GM21717 (cell line): ENCODE measurements around the gene MFAP4.

Experiments used
- ATAC-seq: cut with Tn5 transposase; IDR thresholded peaks from one replicate; pipeline ENCODE4 v1.9.1; 2021; ENCODE audit warnings: mild to moderate bottlenecking, moderate library complexity; ENCODE audit not compliant: unreplicated experiment

Gene MFAP4, protein sequence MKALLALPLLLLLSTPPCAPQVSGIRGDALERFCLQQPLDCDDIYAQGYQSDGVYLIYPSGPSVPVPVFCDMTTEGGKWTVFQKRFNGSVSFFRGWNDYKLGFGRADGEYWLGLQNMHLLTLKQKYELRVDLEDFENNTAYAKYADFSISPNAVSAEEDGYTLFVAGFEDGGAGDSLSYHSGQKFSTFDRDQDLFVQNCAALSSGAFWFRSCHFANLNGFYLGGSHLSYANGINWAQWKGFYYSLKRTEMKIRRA

DNA sequence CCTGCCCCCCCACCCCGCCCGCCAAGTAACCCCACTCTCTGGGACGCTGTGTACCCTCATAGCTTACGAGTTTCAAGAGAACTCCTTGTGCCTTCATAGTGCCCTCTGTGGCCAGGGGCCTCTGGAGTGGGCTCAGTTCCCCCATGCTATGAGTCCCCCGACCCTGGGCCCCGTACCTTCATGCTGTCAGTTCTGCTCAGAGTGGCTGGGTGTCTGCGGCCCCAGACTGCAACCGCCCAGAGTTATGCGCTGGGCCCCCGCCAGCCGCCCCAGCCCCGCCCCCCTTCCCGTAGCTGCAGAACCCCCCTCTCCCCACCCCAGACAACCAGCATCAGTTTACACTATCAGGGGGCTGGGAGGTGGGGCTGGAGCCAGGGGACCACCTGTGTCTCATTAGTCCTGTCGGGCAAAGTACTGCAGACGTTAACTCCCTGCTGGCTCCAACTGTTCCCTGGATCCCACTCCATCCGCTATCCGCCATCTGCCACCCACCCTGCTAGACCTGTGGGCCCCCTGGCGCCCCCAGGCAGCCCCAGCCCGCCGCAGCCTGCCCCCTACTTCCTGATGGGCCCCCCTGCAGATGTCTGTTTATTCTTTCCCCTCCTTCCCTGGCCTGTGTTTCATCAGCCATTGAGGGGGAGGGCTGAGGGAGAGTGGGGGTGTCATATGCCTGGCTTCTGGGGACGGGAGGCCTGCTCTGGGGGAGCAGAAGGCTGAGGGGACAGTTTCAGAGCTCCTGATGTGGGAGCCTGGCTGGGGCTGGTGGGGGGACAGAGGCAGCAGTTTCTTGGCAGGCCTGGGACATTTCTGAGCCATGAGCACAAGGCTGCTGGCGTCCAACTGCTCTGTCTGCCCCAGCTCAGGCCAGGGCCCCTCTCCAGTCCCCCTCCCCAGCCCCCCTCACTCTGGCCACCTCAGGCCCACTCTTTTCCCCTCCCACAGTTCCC, at the start of gene MFAP4:
Gene MFAP4 (minus strand): TSS at position 217 of the 947 bp plus-strand sequence. CDS start 35 bp downstream, at position 182.
- no peak for ATAC-seq

- ATAC-seq: no peak
These were observed 46.8 kb upstream of the MFAP4 start for GRCh38 chr17:19433727-19434340.

DNA sequence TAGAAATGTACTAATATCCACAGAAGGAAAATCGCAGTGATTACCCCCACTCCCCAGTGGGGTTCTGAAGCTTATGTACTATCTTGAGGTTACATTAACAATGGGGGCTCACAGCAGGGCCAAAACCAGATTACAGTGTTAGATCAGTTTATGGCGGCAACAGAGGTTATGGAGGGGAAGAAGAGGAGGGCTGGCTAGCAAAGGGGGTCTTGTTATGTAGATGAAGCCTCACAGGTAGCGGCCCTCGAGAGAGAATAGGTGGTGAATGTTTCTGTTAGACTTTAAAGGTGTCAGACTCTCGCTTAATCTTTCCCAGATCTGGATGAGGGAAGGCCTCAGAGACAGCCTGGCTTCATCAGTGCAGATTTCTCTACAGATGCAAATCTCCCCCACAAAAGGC, 46.3 kb upstream of the MFAP4 start:
- ATAC-seq: no peak

DNA sequence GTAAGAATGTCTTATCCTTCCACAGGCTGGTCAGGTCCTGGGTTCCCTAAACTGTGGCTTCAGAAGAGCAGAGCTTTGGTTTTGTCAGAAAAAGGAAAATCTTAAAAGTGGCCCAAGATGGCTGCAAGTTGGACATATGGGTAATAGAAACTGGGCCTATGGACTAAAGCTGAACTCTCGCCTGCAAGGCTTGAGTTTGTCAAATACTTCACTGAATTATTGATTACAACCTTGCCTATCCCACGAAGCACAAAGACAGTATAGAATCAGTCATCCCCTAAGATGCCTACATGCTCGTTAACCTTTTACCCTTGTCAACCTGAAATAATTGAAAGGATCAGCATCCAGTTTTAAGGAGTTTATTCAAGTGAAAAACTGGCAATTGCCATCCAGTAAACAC, 44.7 kb upstream of the MFAP4 start:
- no peak for ATAC-seq

DNA sequence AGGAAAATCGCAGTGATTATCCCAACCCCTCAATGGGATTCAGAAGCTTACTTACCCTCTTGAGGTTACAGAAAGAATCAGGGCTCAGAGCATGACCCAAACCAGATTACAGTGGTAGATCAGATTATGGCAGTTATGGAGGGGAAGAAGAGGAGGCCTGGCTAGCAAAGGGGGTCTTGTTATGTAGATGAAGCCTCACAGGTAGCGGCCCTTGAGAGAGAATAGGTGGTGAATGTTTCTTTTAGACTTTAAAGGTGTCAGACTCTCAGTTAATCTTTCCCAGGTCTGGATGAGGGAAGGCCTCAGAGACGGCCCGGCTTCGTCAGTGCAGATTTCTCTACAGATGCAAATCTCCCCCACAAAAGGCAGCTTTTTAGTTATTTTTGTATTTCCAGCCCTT, 39.6 kb upstream of the MFAP4 start:
- no peak for ATAC-seq

- ATAC-seq: no peak
These were observed 38.2 kb upstream of the MFAP4 start for GRCh38 chr17:19424934-19425868.

DNA sequence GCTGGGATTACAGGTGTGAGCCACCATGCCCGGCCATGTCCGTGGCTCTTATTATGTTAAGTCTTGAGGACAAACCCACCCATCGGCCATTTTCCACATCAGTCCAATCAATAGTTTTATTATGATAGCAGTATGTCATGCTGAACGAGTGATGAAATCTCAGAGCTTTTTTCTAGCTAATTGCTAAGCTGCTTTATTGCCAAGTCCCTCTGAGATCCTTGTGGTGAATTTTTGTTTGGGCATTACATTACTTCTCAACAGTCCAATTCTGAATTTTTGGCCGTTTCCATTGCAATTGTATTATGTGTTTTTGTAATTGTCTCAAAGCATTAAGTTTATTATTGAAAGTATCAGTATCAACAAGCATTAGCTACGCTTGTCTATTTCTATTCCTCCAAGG, 34.9 kb upstream of the MFAP4 start:
- ATAC-seq: no peak

DNA sequence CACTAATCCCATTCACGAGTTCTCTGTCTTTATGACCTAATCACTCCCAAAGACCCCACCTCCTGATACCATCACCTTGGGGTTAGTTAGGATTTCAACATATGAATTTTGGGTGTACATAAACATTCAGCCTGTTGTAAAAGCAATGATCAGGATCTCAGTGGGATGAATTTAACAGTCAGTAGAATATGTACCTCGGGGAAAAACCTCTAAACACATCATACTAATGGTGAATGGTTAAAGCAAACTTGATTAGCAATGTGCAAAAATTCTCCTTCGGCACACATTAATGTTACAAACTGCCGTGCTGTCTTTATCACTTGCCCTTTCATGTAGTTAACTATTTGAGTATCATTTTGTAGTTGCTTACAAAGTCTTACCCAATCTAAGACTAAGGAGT, 34.2 kb upstream of the MFAP4 start:
- no peak for ATAC-seq

DNA sequence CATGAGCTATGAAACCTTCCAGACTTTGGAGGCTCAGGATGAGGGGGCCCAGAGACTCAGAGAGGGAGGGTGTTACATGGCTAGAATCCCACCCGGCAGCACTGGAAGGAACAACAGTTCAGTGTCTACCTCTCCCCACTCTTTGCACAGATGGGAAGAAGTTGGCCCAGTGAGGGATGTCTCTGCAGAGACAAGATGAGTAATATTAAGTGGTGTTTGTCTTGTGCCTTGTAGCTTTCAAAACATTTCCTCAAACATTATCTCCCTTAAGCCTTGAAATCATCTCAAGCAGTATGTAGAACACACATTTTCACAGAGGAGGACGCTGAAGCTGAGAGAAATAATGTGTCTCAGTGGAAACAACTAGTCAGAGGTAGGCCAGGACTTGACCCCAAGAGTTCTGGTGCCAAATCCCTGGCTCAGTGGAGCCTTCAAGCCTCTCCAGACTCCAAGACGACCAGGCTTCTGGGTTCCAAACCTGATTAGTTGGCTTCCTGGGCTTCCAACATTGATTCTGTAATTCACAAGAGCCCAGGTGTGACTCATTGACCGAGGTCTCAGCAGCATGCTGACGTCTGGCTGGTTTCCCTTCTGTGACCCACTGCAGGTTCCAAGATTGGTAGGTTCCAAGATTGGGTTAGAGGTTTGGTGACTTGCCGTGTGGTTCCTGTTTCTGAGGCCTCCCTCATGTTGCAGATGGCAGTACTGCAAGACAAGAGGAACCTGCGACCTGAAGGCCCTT, 31.4 kb upstream of the MFAP4 start:
- no peak for ATAC-seq

DNA sequence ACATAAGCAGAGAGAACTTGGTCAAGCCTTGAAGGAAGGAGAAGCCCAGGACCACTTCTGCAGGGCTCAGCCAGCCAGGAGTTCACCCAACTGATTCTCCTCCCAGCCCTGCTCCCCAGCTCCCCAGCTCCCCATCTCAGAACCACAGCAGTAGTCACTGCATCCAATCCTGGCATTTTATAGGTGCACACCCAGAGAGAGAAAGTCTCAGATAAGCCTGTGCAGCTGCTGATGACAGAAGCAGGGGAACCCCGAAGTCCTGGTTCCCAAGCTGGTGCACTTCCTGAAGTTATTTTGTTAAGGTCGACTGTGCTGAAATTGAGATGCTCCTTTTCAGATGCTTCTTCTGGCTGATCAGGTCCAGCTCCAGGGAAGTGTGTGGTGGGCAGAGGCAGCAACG, 30.6 kb upstream of the MFAP4 start:
- ATAC-seq: no peak

DNA sequence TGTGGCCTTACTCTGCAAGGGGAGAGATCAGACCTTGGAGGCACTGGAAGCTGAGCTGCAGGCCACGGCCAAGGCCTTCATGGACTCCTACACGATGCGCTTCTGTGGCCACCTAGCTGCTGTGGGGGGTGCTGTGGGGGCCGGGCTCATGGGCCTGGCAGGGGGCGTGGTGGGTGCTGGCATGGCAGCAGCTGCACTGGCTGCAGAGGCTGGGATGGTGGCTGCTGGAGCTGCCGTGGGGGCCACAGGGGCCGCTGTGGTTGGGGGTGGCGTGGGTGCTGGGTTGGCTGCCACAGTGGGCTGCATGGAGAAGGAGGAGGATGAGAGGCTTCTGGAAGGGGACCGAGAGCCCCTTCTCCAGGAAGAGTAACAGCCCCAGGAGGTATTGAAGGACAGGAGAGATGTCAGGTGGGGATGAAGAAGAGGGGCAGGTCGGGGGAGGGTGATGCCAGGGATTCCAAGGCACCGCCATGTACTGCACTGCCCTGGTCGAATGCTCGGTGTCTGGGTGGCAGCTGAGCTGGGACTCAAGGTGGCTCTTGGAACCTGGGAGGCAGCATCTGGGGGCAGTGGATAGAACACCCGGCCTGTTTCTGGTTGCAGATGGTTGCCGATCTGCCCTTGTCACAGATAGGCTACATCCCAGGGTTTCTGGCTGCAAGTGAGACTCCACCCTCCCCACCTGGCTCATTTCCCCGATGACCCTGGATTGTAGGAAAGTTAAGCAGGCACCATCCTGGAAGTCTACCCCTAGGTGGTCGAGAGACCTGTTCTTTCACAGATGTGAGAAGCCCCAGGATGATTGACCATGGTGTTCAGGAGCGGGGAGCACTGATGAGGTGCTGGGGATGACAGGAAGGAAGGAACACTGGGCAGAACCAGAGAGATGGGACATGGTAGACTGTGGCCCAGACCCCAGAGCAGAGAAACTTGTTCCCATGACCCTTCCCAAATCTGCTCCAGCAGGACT, 29.1 kb upstream of the MFAP4 start:
- ATAC-seq: no peak

GRCh38 chr17:19415311-19415710, 28.3 kb upstream of the MFAP4 start:
- no peak for ATAC-seq

- no peak for ATAC-seq
These were observed 27.6 kb upstream of the MFAP4 start for GRCh38 chr17:19414396-19415280.

- ATAC-seq: no peak
These were observed 26.8 kb upstream of the MFAP4 start for GRCh38 chr17:19413761-19414160.

GRCh38 chr17:19412984-19413383, 26.0 kb upstream of the MFAP4 start:
- ATAC-seq: no peak

GRCh38 chr17:19412510-19412909, 25.5 kb upstream of the MFAP4 start:
- ATAC-seq: no peak

DNA sequence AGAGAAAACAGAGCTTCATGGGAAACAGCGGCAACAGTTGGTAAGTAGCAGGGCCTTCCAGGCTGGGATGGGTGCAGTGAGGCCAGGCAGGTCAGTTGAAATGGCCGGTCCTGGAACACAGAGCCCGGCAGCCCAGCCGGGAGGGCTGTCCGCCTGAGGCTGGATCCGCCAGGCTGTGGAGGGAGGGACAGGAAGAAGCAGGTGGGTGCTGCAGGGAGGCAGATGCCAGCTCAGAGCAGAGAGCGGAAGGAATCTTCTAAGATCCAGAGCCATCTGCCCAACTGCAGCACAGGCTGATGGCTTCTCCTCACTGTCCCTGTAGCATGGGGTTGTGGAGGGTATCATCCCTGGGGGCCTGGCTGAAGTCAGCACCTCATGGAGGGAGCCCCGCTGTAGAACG, 24.6 kb upstream of the MFAP4 start:
- ATAC-seq: no peak
